GM12878 (cell line): Measurements from ENCODE around the gene ETF1. TPM values are rescaled to one million over a fixed set of nuclear protein-coding genes. Genes with fewer than 3 reads are reported as not detected.

ENCODE experiments used
- ASH2L ChIP-seq: fragments of 300-600, 200-600 bp; sonication (generic); IDR thresholded peaks from 2 replicates; pipeline ENCODE4 v1.6.1; 2017; ENCODE audit warnings: low read depth, mild to moderate bottlenecking, borderline replicate concordance
- ATF7 ChIP-seq: fragments of 450-650 bp; IDR thresholded peaks from 2 replicates; pipeline ENCODE4 v1.6.1; 2016; ENCODE audit warnings: low read depth, mild to moderate bottlenecking
- EGR1 ChIP-seq, 2 experiments: IDR thresholded peaks; 1 replicate in 1 of 2; 2 replicates in 1 of 2; pipeline ENCODE4 v1.6.1; 2011 to 2012; ENCODE audit warnings: low read depth in 2 of 2, low read length in 2 of 2, borderline replicate concordance in 1 of 2, mild to moderate bottlenecking in 1 of 2, moderate library complexity in 1 of 2
- EP300 ChIP-seq, 2 experiments: fragments of 150-350 bp in 1 of 2; IDR thresholded peaks; 2 replicates each; pipeline ENCODE4 v1.6.1; 2011 to 2012; ENCODE audit warnings: low read depth in 2 of 2, low read length in 2 of 2, borderline replicate concordance in 1 of 2, improper control_type of control experiment in 1 of 2, inconsistent platforms in 1 of 2; ENCODE audit not compliant: control insufficient read depth in 1 of 2
- FOS ChIP-seq: IDR thresholded peaks from 3 replicates; pipeline ENCODE4 v1.6.1; 2011; ENCODE audit warnings: borderline replicate concordance; ENCODE audit not compliant: insufficient read length; ENCODE audit errors: extremely low read depth
- HDAC6 ChIP-seq: fragments of 200-600 bp; sonication (generic); IDR thresholded peaks from one replicate; pipeline ENCODE4 v1.8.0; 2017; ENCODE audit warnings: antibody characterized with exemption; ENCODE audit not compliant: unreplicated experiment
- IKZF1 ChIP-seq: fragments of 450-650 bp; conservative IDR thresholded peaks from 2 replicates; pipeline ENCODE4 v1.6.1; 2017; ENCODE audit warnings: antibody characterized with exemption, mild to moderate bottlenecking
- MTA2 ChIP-seq: fragments of 450-650 bp; IDR thresholded peaks from 2 replicates; pipeline ENCODE4 v1.6.1; 2016; ENCODE audit warnings: low read depth, mild to moderate bottlenecking, moderate library complexity
- MXI1 ChIP-seq: fragments of 150-350 bp; IDR thresholded peaks from 2 replicates; pipeline ENCODE4 v1.6.1; 2011; ENCODE audit warnings: low read depth, mild to moderate bottlenecking, inconsistent platforms, low read length, improper control_type of control experiment
- NBN ChIP-seq: fragments of 450-650 bp; IDR thresholded peaks from 2 replicates; pipeline ENCODE4 v1.6.1; 2016
- NFYB ChIP-seq: IDR thresholded peaks from 2 replicates; pipeline ENCODE4 v1.6.1; 2011; ENCODE audit warnings: low read depth, mild to moderate bottlenecking, low read length, improper control_type of control experiment, moderate library complexity; ENCODE audit not compliant: insufficient read depth
- NR2F1 ChIP-seq: fragments of 450-650 bp; conservative IDR thresholded peaks from 2 replicates; pipeline ENCODE4 v1.6.1; 2017; ENCODE audit warnings: mild to moderate bottlenecking
- NRF1 ChIP-seq: conservative IDR thresholded peaks from 2 replicates; pipeline ENCODE4 v1.6.1; 2011; ENCODE audit warnings: mild to moderate bottlenecking, low read depth, low read length, improper control_type of control experiment
- POU2F2 ChIP-seq: IDR thresholded peaks from 3 replicates; pipeline ENCODE4 v1.6.1; 2011; ENCODE audit warnings: low read depth, mild to moderate bottlenecking, low read length, borderline replicate concordance
- SMC3 ChIP-seq: IDR thresholded peaks from 2 replicates; pipeline ENCODE4 v1.6.1; 2011; ENCODE audit warnings: low read length, improper control_type of control experiment, borderline replicate concordance
- TBL1XR1 ChIP-seq: IDR thresholded peaks from 2 replicates; pipeline ENCODE4 v1.6.1; 2012; ENCODE audit warnings: low read depth, low read length, improper control_type of control experiment
- YY1 ChIP-seq: IDR thresholded peaks from 2 replicates; pipeline ENCODE4 v1.6.1; 2011; ENCODE audit warnings: low read depth, mild to moderate bottlenecking, low read length
- ZNF274 ChIP-seq: IDR thresholded peaks from one replicate; pipeline ENCODE4 v1.8.0; 2011; ENCODE audit not compliant: insufficient read length, insufficient read depth
- polyA plus RNA-seq, 11 experiments: library from polyadenylated mRNA; depleted of rRNA in 4 of 11; unstranded in 6 of 11; stranded (reverse) in 5 of 11; fragments of >200 nt; fragmentation: Nextera tagmentation in 4 of 11; fragmentation: Illumina TruSeq in 1 of 11; extraction: Ambion mirVana in 4 of 11; extraction: Trizol in 1 of 11; gene quantifications; 1 replicate in 1 of 11; 2 replicates in 10 of 11; pipeline versions ENCODE4 v1.2.1 to v1.2.3, GENCODE V29; 2011 to 2016; ENCODE audit warnings: inconsistent platforms in 2 of 11, missing spikeins in 2 of 11, low read depth in 1 of 11
- total RNA-seq, 4 experiments: library from RNA; depleted of rRNA in 3 of 4; stranded (reverse); fragments of >200 nt in 3 of 4; fragmentation: Illumina TruSeq in 1 of 4; extraction: Trizol in 1 of 4; gene quantifications; 2 replicates each; pipeline versions ENCODE4 v1.2.1 to v1.2.3, GENCODE V29; 2013 to 2021
- TF ChIP-seq, protein P1 (sequence below): IDR thresholded peaks from 2 replicates; pipeline ENCODE4 v1.6.1; 2012; ENCODE audit warnings: low read depth, low read length, improper control_type of control experiment
- TF ChIP-seq, protein P2 (sequence below): IDR thresholded peaks from 2 replicates; pipeline ENCODE4 v1.6.1; 2011; ENCODE audit warnings: borderline replicate concordance, low read depth, mild to moderate bottlenecking, moderate library complexity, low read length; ENCODE audit not compliant: insufficient read depth, poor library complexity, severe bottlenecking
- TF ChIP-seq, protein P3 (sequence below): IDR thresholded peaks from 2 replicates; pipeline ENCODE4 v1.6.1; 2012; ENCODE audit warnings: low read depth, low read length, improper control_type of control experiment
- TF ChIP-seq, protein P4 (sequence below): IDR thresholded peaks from 2 replicates; pipeline ENCODE4 v1.6.1; 2011; ENCODE audit warnings: low read depth, mild to moderate bottlenecking, low read length, moderate library complexity, borderline replicate concordance; ENCODE audit errors: extremely low read depth
- TF ChIP-seq, protein P5 (sequence below): fragments of 450-650 bp; IDR thresholded peaks from 2 replicates; pipeline ENCODE4 v1.6.1; 2017; ENCODE audit warnings: mild to moderate bottlenecking

Gene ETF1
- total and polyA plus RNA-seq, 10 of the 15 experiments (the other 5 are each of a cell fraction or from before 2014, with no cell fraction given): 29.8 to 145 (median 108) TPM

DNA sequence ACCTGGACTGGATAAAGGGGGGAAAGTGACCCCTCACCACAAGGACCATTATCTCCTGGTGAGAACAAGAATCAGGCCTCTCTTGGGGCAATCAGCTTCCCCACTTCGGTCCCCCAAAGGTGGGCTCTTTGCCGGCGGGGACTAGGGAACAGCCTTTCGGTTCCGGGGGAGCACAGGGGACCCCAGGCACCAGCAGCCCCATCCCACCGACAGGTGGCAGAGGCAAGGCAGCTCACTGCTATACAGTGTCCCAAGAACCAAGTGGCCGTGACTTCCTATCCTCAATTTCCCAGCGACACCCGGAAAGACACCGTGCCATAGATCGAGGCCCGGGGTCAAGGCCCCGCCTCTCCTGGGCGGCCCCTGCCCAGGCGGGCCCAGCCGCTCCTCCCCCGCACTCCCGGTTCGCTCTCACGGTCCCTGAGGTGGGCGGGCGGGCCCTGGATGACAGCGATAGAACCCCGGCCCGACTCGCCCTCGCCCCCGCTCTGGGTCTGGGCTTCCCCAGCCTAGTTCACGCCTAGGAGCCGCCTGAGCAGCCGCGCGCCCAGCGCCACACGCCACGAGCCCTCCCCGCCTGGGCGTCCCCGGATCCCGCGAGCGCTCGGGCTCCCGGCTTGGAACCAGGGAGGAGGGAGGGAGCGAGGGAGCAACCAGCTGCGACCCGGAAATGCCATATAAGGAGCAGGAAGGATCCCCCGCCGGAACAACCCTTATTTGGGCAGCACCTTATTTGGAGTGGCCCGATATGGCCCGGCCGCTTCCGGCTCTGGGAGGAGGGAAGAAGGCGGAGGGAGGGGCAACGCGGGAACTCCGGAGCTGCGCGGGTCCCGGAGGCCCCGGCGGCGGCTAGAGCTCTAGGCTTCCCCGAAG lies 78.4 kb downstream of the ETF1 start (continued):
- TF ChIP-seq HDAC6 (no peak), POU2F2 (peak; percentile 8; the same call in 1 of the 3 replicates), ZNF274 (no peak), ASH2L (no peak), IKZF1 (peak; percentile 98), TBL1XR1 (0 out of 2 replicates have a peak, but pooled peaks have one; percentile 31), EP300 (IDR thresholded peaks at IDR 0.05; ENCODE audit: borderline replicate concordance in 1 of 2, control insufficient read depth in 1 of 2, low read depth in 2 of 2, low read length in 2 of 2) (no peak), NFYB (no peak), MXI1 (no peak; the same call in 1 of the 2 replicates), NR2F1 (peak; percentile 86), MTA2 (peak; percentile 80), YY1 (no peak), SMC3 (no peak), ATF7 (peak; percentile 50; the same call in 1 of the 2 replicates), NRF1 (no peak), FOS (peak; percentile 45), EGR1 (IDR thresholded peaks at IDR 0.05; ENCODE audit: borderline replicate concordance in 1 of 2, low read depth in 2 of 2, low read length in 2 of 2) (peak; percentile 63 to 99), NBN (peak; percentile 86)
- TF ChIP-seq, protein P1, sequence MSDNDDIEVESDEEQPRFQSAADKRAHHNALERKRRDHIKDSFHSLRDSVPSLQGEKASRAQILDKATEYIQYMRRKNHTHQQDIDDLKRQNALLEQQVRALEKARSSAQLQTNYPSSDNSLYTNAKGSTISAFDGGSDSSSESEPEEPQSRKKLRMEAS: no peak
- TF ChIP-seq, protein P2, sequence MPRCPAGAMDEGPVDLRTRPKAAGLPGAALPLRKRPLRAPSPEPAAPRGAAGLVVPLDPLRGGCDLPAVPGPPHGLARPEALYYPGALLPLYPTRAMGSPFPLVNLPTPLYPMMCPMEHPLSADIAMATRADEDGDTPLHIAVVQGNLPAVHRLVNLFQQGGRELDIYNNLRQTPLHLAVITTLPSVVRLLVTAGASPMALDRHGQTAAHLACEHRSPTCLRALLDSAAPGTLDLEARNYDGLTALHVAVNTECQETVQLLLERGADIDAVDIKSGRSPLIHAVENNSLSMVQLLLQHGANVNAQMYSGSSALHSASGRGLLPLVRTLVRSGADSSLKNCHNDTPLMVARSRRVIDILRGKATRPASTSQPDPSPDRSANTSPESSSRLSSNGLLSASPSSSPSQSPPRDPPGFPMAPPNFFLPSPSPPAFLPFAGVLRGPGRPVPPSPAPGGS: no peak
- TF ChIP-seq, protein P3, sequence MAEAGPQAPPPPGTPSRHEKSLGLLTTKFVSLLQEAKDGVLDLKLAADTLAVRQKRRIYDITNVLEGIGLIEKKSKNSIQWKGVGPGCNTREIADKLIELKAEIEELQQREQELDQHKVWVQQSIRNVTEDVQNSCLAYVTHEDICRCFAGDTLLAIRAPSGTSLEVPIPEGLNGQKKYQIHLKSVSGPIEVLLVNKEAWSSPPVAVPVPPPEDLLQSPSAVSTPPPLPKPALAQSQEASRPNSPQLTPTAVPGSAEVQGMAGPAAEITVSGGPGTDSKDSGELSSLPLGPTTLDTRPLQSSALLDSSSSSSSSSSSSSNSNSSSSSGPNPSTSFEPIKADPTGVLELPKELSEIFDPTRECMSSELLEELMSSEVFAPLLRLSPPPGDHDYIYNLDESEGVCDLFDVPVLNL: no peak
- TF ChIP-seq, protein P4, sequence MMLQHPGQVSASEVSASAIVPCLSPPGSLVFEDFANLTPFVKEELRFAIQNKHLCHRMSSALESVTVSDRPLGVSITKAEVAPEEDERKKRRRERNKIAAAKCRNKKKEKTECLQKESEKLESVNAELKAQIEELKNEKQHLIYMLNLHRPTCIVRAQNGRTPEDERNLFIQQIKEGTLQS: no peak
- TF ChIP-seq, protein P5, sequence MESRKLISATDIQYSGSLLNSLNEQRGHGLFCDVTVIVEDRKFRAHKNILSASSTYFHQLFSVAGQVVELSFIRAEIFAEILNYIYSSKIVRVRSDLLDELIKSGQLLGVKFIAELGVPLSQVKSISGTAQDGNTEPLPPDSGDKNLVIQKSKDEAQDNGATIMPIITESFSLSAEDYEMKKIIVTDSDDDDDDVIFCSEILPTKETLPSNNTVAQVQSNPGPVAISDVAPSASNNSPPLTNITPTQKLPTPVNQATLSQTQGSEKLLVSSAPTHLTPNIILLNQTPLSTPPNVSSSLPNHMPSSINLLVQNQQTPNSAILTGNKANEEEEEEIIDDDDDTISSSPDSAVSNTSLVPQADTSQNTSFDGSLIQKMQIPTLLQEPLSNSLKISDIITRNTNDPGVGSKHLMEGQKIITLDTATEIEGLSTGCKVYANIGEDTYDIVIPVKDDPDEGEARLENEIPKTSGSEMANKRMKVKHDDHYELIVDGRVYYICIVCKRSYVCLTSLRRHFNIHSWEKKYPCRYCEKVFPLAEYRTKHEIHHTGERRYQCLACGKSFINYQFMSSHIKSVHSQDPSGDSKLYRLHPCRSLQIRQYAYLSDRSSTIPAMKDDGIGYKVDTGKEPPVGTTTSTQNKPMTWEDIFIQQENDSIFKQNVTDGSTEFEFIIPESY: peak; percentile 100
